H9 (cell line): ENCODE measurements around the gene KRTAP5-9. TPM values are rescaled to one million over a fixed set of nuclear protein-coding genes. Genes with fewer than 3 reads are reported as not detected.

Source experiments
- DNase-seq: peaks from one replicate; pipeline ENCODE4 v3.0.0-alpha.2; 2017
- H2AFZ ChIP-seq: one replicate; pipeline ENCODE4 v1.6.1; 2013; ENCODE audit warnings: mild to moderate bottlenecking, low read length, control low read depth, moderate library complexity
- H2AK5ac ChIP-seq: 2 replicates; pipeline ENCODE4 v1.6.1; 2013; ENCODE audit warnings: low read length, control low read depth, mixed read lengths; ENCODE audit not compliant: insufficient read length
- H2BK120ac ChIP-seq: one replicate; pipeline ENCODE4 v1.6.1; 2013; ENCODE audit warnings: low read depth, mild to moderate bottlenecking, low read length, control low read depth, inconsistent platforms; ENCODE audit not compliant: poor library complexity, severe bottlenecking
- H2BK12ac ChIP-seq: 2 replicates; pipeline ENCODE4 v1.6.1; 2013; ENCODE audit warnings: low read length, control low read depth, mixed read lengths, low read depth; ENCODE audit not compliant: insufficient read length
- H2BK15ac ChIP-seq: 2 replicates; pipeline ENCODE4 v1.6.1; 2013; ENCODE audit warnings: low read depth, low read length, control low read depth
- H2BK20ac ChIP-seq: one replicate; pipeline ENCODE4 v1.6.1; 2013; ENCODE audit warnings: low read depth, mild to moderate bottlenecking, low read length, control low read depth, inconsistent platforms; ENCODE audit not compliant: poor library complexity, severe bottlenecking
- H2BK5ac ChIP-seq: 2 replicates; pipeline ENCODE4 v1.6.1; 2013; ENCODE audit warnings: low read length, control low read depth, mixed read lengths; ENCODE audit not compliant: insufficient read length
- H3K14ac ChIP-seq: 2 replicates; pipeline ENCODE4 v1.6.1; 2013; ENCODE audit warnings: low read length, control low read depth; ENCODE audit not compliant: insufficient read depth
- H3K18ac ChIP-seq: 2 replicates; pipeline ENCODE4 v1.6.1; 2013; ENCODE audit warnings: low read depth, mild to moderate bottlenecking, mixed read lengths, low read length, control low read depth; ENCODE audit not compliant: insufficient read length
- H3K23ac ChIP-seq: 2 replicates; pipeline ENCODE4 v1.6.1; 2013; ENCODE audit warnings: low read length, control low read depth, mixed read lengths, low read depth; ENCODE audit not compliant: insufficient read length
- H3K23me2 ChIP-seq: 2 replicates; pipeline ENCODE4 v1.6.1; 2013; ENCODE audit warnings: low read depth, mild to moderate bottlenecking, mixed read lengths, low read length, control low read depth; ENCODE audit not compliant: insufficient read length, poor library complexity, severe bottlenecking
- H3K27ac ChIP-seq: 2 replicates; pipeline ENCODE4 v1.5.1; 2013; ENCODE audit warnings: low read length, control low read depth, mixed read lengths, low read depth; ENCODE audit not compliant: insufficient read length
- H3K27me3 ChIP-seq: 2 replicates; pipeline ENCODE4 v1.6.1; 2013; ENCODE audit warnings: low read length, control low read depth, inconsistent platforms; ENCODE audit not compliant: insufficient read depth
- H3K4ac ChIP-seq: 2 replicates; pipeline ENCODE4 v1.6.1; 2013; ENCODE audit warnings: low read depth, mild to moderate bottlenecking, control low read depth, inconsistent platforms, low read length, moderate library complexity
- H3K4me1 ChIP-seq: 2 replicates; pipeline ENCODE4 v1.6.1; 2013; ENCODE audit warnings: low read length, control low read depth, inconsistent platforms; ENCODE audit not compliant: insufficient read depth
- H3K4me2 ChIP-seq: 2 replicates; pipeline ENCODE4 v1.6.1; 2013; ENCODE audit warnings: low read length, control low read depth, mixed read lengths; ENCODE audit not compliant: insufficient read length, insufficient read depth
- H3K56ac ChIP-seq: 2 replicates; pipeline ENCODE4 v1.6.1; 2013; ENCODE audit warnings: low read depth, mild to moderate bottlenecking, mixed read lengths, low read length, control low read depth; ENCODE audit not compliant: insufficient read length
- H3K79me1 ChIP-seq: 2 replicates; pipeline ENCODE4 v1.6.1; 2013; ENCODE audit warnings: low read depth, mild to moderate bottlenecking, moderate library complexity, low read length, control low read depth, inconsistent platforms; ENCODE audit not compliant: insufficient read depth, poor library complexity, severe bottlenecking
- H3K79me2 ChIP-seq: 2 replicates; pipeline ENCODE4 v1.6.1; 2013; ENCODE audit warnings: low read length, control low read depth, inconsistent platforms; ENCODE audit not compliant: insufficient read depth
- H3K9ac ChIP-seq: 2 replicates; pipeline ENCODE4 v1.6.1; 2013; ENCODE audit warnings: low read length, control low read depth, mixed read lengths; ENCODE audit not compliant: insufficient read length; ENCODE audit errors: extremely low read depth
- H3K9me3 ChIP-seq: one replicate; pipeline ENCODE4 v1.6.1; 2013; ENCODE audit warnings: low read depth, low read length, inconsistent platforms; ENCODE audit not compliant: control insufficient read depth
- H3T11ph ChIP-seq: one replicate; pipeline ENCODE4 v1.6.1; 2013; ENCODE audit warnings: mild to moderate bottlenecking, low read length, control low read depth, inconsistent platforms
- H4K20me1 ChIP-seq: one replicate; pipeline ENCODE4 v1.6.1; 2013; ENCODE audit not compliant: control insufficient read depth, insufficient read length, insufficient read depth
- H4K5ac ChIP-seq: 2 replicates; pipeline ENCODE4 v1.6.1; 2013; ENCODE audit warnings: low read depth, mild to moderate bottlenecking, mixed read lengths, low read length, control low read depth; ENCODE audit not compliant: insufficient read length
- H4K8ac ChIP-seq: replicated peaks from 2 replicates; pipeline ENCODE4 v1.6.1; 2013; ENCODE audit warnings: low read length, control low read depth, mixed read lengths, low read depth; ENCODE audit not compliant: insufficient read length
- H4K91ac ChIP-seq: 2 replicates; pipeline ENCODE4 v1.6.1; 2013; ENCODE audit warnings: low read depth, mild to moderate bottlenecking, moderate library complexity, mixed read lengths, low read length, control low read depth; ENCODE audit not compliant: insufficient read length
- H3K27ac Mint-ChIP-seq, 3 experiments: 2 replicates in 2 of 3; 3 replicates in 1 of 3; pipeline ENCODE4 v1.8.0; 2020 to 2021; ENCODE audit warnings: mixed read lengths in 3 of 3, mild to moderate bottlenecking in 1 of 3, moderate library complexity in 1 of 3
- H3K27me3 Mint-ChIP-seq: 2 replicates; pipeline ENCODE4 v1.8.0; 2021; ENCODE audit warnings: low read depth, mild to moderate bottlenecking, moderate library complexity, mixed read lengths
- H3K36me3 Mint-ChIP-seq, 3 experiments: 2 replicates in 2 of 3; 3 replicates in 1 of 3; pipeline ENCODE4 v1.8.0; 2020 to 2021; ENCODE audit warnings: low read depth in 3 of 3, mixed read lengths in 3 of 3; ENCODE audit not compliant: insufficient read depth in 1 of 3
- H3K4me1 Mint-ChIP-seq, 2 experiments: 2 replicates each; pipeline ENCODE4 v1.8.0; 2020; ENCODE audit warnings: mixed read lengths in 2 of 2
- H3K4me3 Mint-ChIP-seq, 2 experiments: 2 replicates in 1 of 2; 3 replicates in 1 of 2; pipeline ENCODE4 v1.8.0; 2020 to 2021; ENCODE audit warnings: mild to moderate bottlenecking in 2 of 2, mixed read lengths in 2 of 2, moderate library complexity in 1 of 2
- H3K9me3 Mint-ChIP-seq, 2 experiments: 2 replicates in 1 of 2; 3 replicates in 1 of 2; pipeline ENCODE4 v1.8.0; 2020; ENCODE audit warnings: mild to moderate bottlenecking in 2 of 2, mixed read lengths in 2 of 2, moderate library complexity in 1 of 2
- CTCF ChIP-seq: fragments of 200-600 bp; sonication (generic); conservative IDR thresholded peaks from 3 replicates; pipeline ENCODE4 v1.8.0; 2021; ENCODE audit warnings: antibody characterized with exemption, mild to moderate bottlenecking
- WGBS: extraction: QIAGEN DNeasy Blood & Tissue Kit; methylation state at CpG from one replicate; pipeline ENCODE4 v1.1.7; 2013; ENCODE audit warnings: missing lambda C conversion rate, low lambda C conversion rate, mixed read lengths; ENCODE audit not compliant: insufficient read length; ENCODE audit errors: extremely low coverage; 5-methylcytosine and 5-hydroxymethylcytosine counted together
- total RNA-seq: library from RNA; stranded (reverse); gene quantifications from 2 replicates; pipeline ENCODE4 v1.2.1, GENCODE V29; 2021

The KRTAP5-9 gene
- total RNA-seq, 1 experiment from 2014 or later, result not detected

- no peak overlapping the region for H2BK15ac ChIP-seq
- no peak overlapping the region for H3K27ac ChIP-seq
- H3K4ac ChIP-seq, result no peak overlapping the region
- H3K4me1 ChIP-seq, result no peaks in the 10 kb centered on the region
- peaks cover 8 to 10% of the 10 kb centered on the region in 2 experiments; a peak in 4 of 5 replicates for H3K9me3 Mint-ChIP-seq
- H3K56ac ChIP-seq, result no peak overlapping the region
- H3K14ac ChIP-seq, result no peak overlapping the region
- peaks cover 0 to 13% (median 6%) of the 10 kb centered on the region in 3 experiments; a peak in 6 of 7 replicates for H3K36me3 Mint-ChIP-seq
- H4K5ac ChIP-seq, result no peak overlapping the region
- no peak overlapping the region for H3K18ac ChIP-seq
- DNase-seq, result no peak
- no peak overlapping the region for H4K91ac ChIP-seq
- H3K79me2 ChIP-seq, result no peaks in the 10 kb centered on the region
- no peak overlapping the region for H2AFZ ChIP-seq
- no peak overlapping the region for H2BK5ac ChIP-seq
- no peak overlapping the region for H2BK20ac ChIP-seq
- H3K27me3 Mint-ChIP-seq, result peaks cover 44% of the 10 kb centered on the region
- peaks cover 24 to 27% of the 10 kb centered on the region in 2 experiments for H3K4me1 Mint-ChIP-seq
- no peak overlapping the region for H2BK12ac ChIP-seq
- no peak overlapping the region for H2BK120ac ChIP-seq
- H3K23ac ChIP-seq, result no peak overlapping the region
- no peaks in the 10 kb centered on the region for H4K20me1 ChIP-seq
- no peaks in the 10 kb centered on the region for H3K23me2 ChIP-seq
- H3K9me3 ChIP-seq, result no peaks in the 10 kb centered on the region
- WGBS, result no CpG with 5 or more reads among the region's 5 CpGs
- no peak overlapping the region for H3K27ac Mint-ChIP-seq
- H3K27me3 ChIP-seq, result no peaks in the 10 kb centered on the region
- no peak overlapping the region for H4K8ac ChIP-seq
- no peak overlapping the region for H3K9ac ChIP-seq
- H3K4me3 Mint-ChIP-seq, result no peak overlapping the region
- TF ChIP-seq CTCF, result no peak
- no peak overlapping the region for H3K4me2 ChIP-seq
- H2AK5ac ChIP-seq, result no peak overlapping the region
- no peaks in the 10 kb centered on the region for H3K79me1 ChIP-seq
- H3T11ph ChIP-seq, result no peak overlapping the region
Measured at GRCh38 chr11:71548716-71549151, 514 bp downstream of the KRTAP5-9 start.
